B cell (primary cell): Measurements from ENCODE around the gene ATP6V0A1. TPM values are rescaled to one million over a fixed set of nuclear protein-coding genes. Genes with fewer than 3 reads are reported as not detected.

Experiments used
- ATAC-seq: fragments of 200-7000 bp; cut with Tn5 transposase; one replicate; pipeline ENCODE4 v1.10.0; 2021; ENCODE audit warnings: low read depth, mild to moderate bottlenecking, moderate number of reproducible peaks, moderate library complexity
- CTCF ChIA-PET: fragments of 350-600 bp; sonication (Branson Sonifier 250); formaldehyde crosslinking; loops from one replicate; lab custom pipeline; 2021; ENCODE audit warnings: antibody characterized with exemption, inconsistent platforms; lab: Charles Lee
- POLR2A ChIA-PET: fragments of 350-600 bp; sonication (Branson Sonifier 250); formaldehyde crosslinking; loops from one replicate; lab custom pipeline; 2021; ENCODE audit warnings: antibody characterized with exemption; lab: Charles Lee
- DNase-seq: peaks from one replicate; pipeline ENCODE4 v3.0.0; 2013
- H2AFZ ChIP-seq: 2 replicates; pipeline ENCODE4 v1.6.1; 2012; ENCODE audit warnings: mild to moderate bottlenecking, low read depth, low read length; ENCODE audit not compliant: insufficient read depth, poor library complexity, severe bottlenecking
- H3K27ac ChIP-seq, 2 donors: 1 replicate in 1 of 2; 2 replicates in 1 of 2; pipeline ENCODE4 v1.5.1; 2012 to 2013; ENCODE audit warnings: low read length in 2 of 2, mild to moderate bottlenecking in 2 of 2, moderate library complexity in 1 of 2
- H3K27me3 ChIP-seq, 4 experiments: fragments of 200-600 bp in 1 of 4; sonication (generic) in 1 of 4; replicated peaks in 1 of 4; 1 replicate in 2 of 4; 2 replicates in 2 of 4; pipeline versions ENCODE4 v1.6.1 to v1.7.0; 2013 to 2016; ENCODE audit warnings: low read length in 3 of 4, mild to moderate bottlenecking in 2 of 4, mixed read lengths in 1 of 4, moderate library complexity in 1 of 4; ENCODE audit not compliant: insufficient read depth in 4 of 4, control insufficient read depth in 3 of 4; ENCODE audit errors: control extremely low read depth in 1 of 4
- H3K36me3 ChIP-seq, 2 experiments: replicated peaks in 1 of 2; 1 replicate in 1 of 2; 2 replicates in 1 of 2; pipeline versions ENCODE4 v1.6.1 to v1.7.1; 2013; ENCODE audit warnings: low read length in 1 of 2; ENCODE audit not compliant: insufficient read depth in 2 of 2, control insufficient read depth in 1 of 2; ENCODE audit errors: control extremely low read depth in 1 of 2, extremely low read depth in 1 of 2
- H3K4me1 ChIP-seq, 2 donors: fragments of 200-600 bp in 1 of 2; sonication (generic) in 1 of 2; 1 replicate in 1 of 2; 2 replicates in 1 of 2; pipeline versions ENCODE4 v1.5.1 to v1.6.1; 2013 to 2017; ENCODE audit warnings: low read length in 2 of 2; ENCODE audit not compliant: control insufficient read depth in 2 of 2, insufficient read depth in 2 of 2
- H3K4me2 ChIP-seq: replicated peaks from 2 replicates; pipeline ENCODE3; 2012; ENCODE audit warnings: mild to moderate bottlenecking, low read depth, low read length; ENCODE audit not compliant: poor library complexity, severe bottlenecking
- H3K4me3 ChIP-seq, 5 experiments: fragments of 200-600 bp in 1 of 5; sonication (generic) in 1 of 5; 1 replicate in 3 of 5; 2 replicates in 2 of 5; pipeline versions ENCODE4 v1.5.1 to v1.7.0; 2011 to 2016; ENCODE audit warnings: low read length in 4 of 5, mild to moderate bottlenecking in 4 of 5, low read depth in 2 of 5, control low read depth in 1 of 5, moderate library complexity in 1 of 5; ENCODE audit not compliant: insufficient read depth in 1 of 5; ENCODE audit errors: control extremely low read depth in 1 of 5, extremely low read depth in 1 of 5
- H3K79me2 ChIP-seq: fragments of 200-600 bp; sonication (generic); one replicate; pipeline ENCODE4 v1.6.0; 2016; ENCODE audit warnings: low read length; ENCODE audit not compliant: control insufficient read depth, insufficient read depth
- H3K9ac ChIP-seq: fragments of 200-600 bp; sonication (generic); 2 replicates; pipeline ENCODE4 v1.6.1; 2017; ENCODE audit warnings: mild to moderate bottlenecking, low read length, moderate library complexity
- H3K9me3 ChIP-seq, 3 donors: one replicate each; pipeline versions ENCODE4 v1.6.1 to v1.7.1; 2013; ENCODE audit warnings: low read length in 2 of 3; ENCODE audit not compliant: control insufficient read depth in 2 of 3, insufficient read depth in 1 of 3; ENCODE audit errors: control extremely low read depth in 1 of 3
- H4K20me1 ChIP-seq: 2 replicates; pipeline ENCODE4 v1.6.0; 2012; ENCODE audit warnings: mild to moderate bottlenecking, low read length; ENCODE audit not compliant: insufficient read depth, control insufficient read depth, poor library complexity, severe bottlenecking
- H3K27ac Mint-ChIP-seq: one replicate; pipeline ENCODE4 v1.8.0; 2021; ENCODE audit warnings: mixed read lengths
- H3K27me3 Mint-ChIP-seq: one replicate; pipeline ENCODE4 v1.8.0; 2021; ENCODE audit warnings: mixed read lengths
- H3K4me1 Mint-ChIP-seq: one replicate; pipeline ENCODE4 v1.8.0; 2021; ENCODE audit warnings: mixed read lengths
- H3K4me3 Mint-ChIP-seq: one replicate; pipeline ENCODE4 v1.8.0; 2021; ENCODE audit warnings: mixed read lengths
- H3K9me3 Mint-ChIP-seq: one replicate; pipeline ENCODE4 v1.8.0; 2022; ENCODE audit warnings: mixed read lengths; ENCODE audit not compliant: insufficient read depth
- CTCF ChIP-seq: fragments of 200-600 bp; IDR thresholded peaks from one replicate; pipeline ENCODE4 v1.8.0; 2022; ENCODE audit warnings: antibody characterized with exemption, mild to moderate bottlenecking
- EZH2 ChIP-seq: IDR thresholded peaks from 2 replicates; pipeline ENCODE4 v1.6.1; 2012; ENCODE audit warnings: borderline replicate concordance, low read depth, mild to moderate bottlenecking, moderate library complexity, low read length; ENCODE audit not compliant: insufficient read depth, poor library complexity, severe bottlenecking
- WGBS: methylation state at CpG from one replicate; pipeline ENCODE4 v1.1.5; 2013; ENCODE audit warnings: missing lambda C conversion rate; ENCODE audit not compliant: insufficient coverage; 5-methylcytosine and 5-hydroxymethylcytosine counted together
- intact Hi-C: fragments of 100-400 bp; cut with micrococcal nuclease; formaldehyde crosslinking; loops from one replicate; pipeline ENCODE4 v1.10.0; 2022
- polyA plus RNA-seq: library from polyadenylated mRNA; depleted of rRNA; stranded (reverse); fragments of >200 nt; gene quantifications from 2 replicates; pipeline ENCODE4 v1.2.3, GENCODE V29; 2012
- total RNA-seq, 2 donors: library from RNA; stranded (reverse); fragments of 120-200 nt in 1 of 2; gene quantifications; 1 replicate in 1 of 2; 2 replicates in 1 of 2; pipeline versions ENCODE4 v1.2.3 to v1.2.4, GENCODE V29; 2013 to 2022

The ATP6V0A1 gene
- total and polyA plus RNA-seq, 2 donors (not counting 1 experiment from before 2014, with no cell fraction given) = 59.1 to 90.9 TPM

- no peak overlapping the region for H3K27ac ChIP-seq
- H4K20me1 ChIP-seq = no peaks in the 10 kb centered on the region
- no peaks in the 10 kb centered on the region for H3K27me3 Mint-ChIP-seq
- intact Hi-C loops = loop anchor here (5.0 kb wide), 1 partner anchor 112 kb away; no protein-coding TSS in a partner anchor
- H3K4me1 Mint-ChIP-seq = peaks cover 3% of the 10 kb centered on the region
- CTCF ChIA-PET = interaction anchor here (0.7 to 5.7 kb wide), 21 partner anchors 8 to 249 kb away, joined by 3 to 70 read pairs (median 5); partner anchors contain the start of gene CAVIN1
- no peaks in the 10 kb centered on the region for H3K27me3 ChIP-seq
- H2AFZ ChIP-seq = no peak overlapping the region
- no peak for ATAC-seq
- H3K4me1 ChIP-seq = peaks cover 0 to 7% of the 10 kb centered on the region in 2 donors
- no peaks in the 10 kb centered on the region for H3K9me3 Mint-ChIP-seq
- peaks cover 0 to 54% of the 10 kb centered on the region in 2 experiments for H3K36me3 ChIP-seq
- no peak overlapping the region for H3K4me3 Mint-ChIP-seq
- no peaks in the 10 kb centered on the region for H3K79me2 ChIP-seq
- H3K9ac ChIP-seq = no peak overlapping the region
- H3K4me2 ChIP-seq = no peak overlapping the region
- H3K9me3 ChIP-seq = no peaks in the 10 kb centered on the region
- 32% methylated on average over 4 of the region's 6 CpGs for WGBS
- H3K27ac Mint-ChIP-seq = no peak overlapping the region
- TF ChIP-seq EZH2 = no peak
- TF ChIP-seq CTCF = no peak
- no peak for DNase-seq
- H3K4me3 ChIP-seq = no peak overlapping the region
- POLR2A ChIA-PET = no interaction called here
Observed at GRCh38 chr17:42518755-42519545, 60.3 kb downstream of the ATP6V0A1 start.
